HG02610 (cell line): ENCODE measurements around the gene STK24.
"Not testable (repeated sequence)": the region's sequence is repeated elsewhere in the genome, so short reads cannot be mapped to it uniquely, and the experiment has no call there.

Source experiments
- ATAC-seq: cut with Tn5 transposase; IDR thresholded peaks from one replicate; pipeline ENCODE4 v1.9.1; 2021; ENCODE audit warnings: mild to moderate bottlenecking, moderate library complexity; ENCODE audit not compliant: unreplicated experiment

The STK24 gene

DNA sequence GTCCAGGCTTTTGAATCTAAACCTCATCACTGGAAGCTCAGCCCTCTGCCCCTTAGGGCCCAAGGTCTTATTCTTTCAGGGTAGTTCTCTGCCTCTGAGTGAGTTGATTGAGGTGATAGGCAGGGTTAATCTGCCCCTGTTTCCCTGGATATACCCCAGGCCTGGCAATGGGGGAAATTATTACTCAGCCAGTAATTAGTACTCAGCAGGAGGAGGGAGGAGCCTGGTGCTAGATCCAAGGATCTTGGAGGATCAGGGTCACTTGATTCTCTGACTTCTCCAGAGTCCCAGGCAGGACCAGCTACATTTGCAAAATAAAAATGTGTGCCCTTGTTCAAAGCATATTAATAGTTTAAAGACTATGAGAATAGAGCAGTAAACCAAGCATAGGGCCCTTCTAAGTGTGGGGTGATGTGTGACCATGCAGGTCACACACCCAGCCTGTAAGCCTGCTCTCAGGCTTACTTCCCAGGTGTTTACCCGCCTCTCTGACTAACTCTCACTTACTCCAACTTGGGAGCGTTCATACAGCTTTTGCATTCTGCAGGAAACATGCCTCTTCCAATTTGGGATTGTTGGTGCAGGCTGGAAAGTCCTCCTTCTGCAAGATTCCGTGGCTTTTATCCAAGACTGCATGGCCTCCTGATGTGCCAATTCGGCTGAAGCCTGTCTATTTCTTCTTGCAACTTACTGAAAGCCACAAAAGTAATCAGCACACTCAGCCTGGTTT lies 7.9 kb upstream of the STK24 start:
- ATAC-seq: no peak

GRCh38 chr13:98582947-98583346 lies 6.0 kb upstream of the STK24 start:
- no peak for ATAC-seq

GRCh38 chr13:98581971-98582702 lies 5.2 kb upstream of the STK24 start:
- ATAC-seq: no peak

GRCh38 chr13:98581381-98581780 lies 4.5 kb upstream of the STK24 start:
- ATAC-seq: no peak

DNA sequence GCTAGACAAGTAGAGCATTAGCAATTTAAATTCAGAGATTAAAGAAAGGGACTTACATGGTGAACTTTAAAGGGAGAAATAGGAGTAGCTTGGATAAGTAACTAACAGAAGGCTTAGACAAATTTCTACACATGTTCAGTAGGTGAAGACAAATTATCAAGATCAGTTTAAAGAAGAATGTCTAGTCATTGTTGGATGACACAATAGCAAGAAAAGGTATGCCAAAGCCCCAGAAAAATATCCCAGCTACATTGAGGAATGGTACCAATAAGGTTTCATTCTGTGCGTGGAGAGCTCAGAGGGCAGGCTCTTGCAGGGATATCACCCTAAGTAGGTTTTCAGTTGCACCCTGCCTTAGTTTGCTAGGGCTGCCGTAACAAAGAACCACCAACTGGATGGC lies 3.5 kb upstream of the STK24 start:
- ATAC-seq: no peak

DNA sequence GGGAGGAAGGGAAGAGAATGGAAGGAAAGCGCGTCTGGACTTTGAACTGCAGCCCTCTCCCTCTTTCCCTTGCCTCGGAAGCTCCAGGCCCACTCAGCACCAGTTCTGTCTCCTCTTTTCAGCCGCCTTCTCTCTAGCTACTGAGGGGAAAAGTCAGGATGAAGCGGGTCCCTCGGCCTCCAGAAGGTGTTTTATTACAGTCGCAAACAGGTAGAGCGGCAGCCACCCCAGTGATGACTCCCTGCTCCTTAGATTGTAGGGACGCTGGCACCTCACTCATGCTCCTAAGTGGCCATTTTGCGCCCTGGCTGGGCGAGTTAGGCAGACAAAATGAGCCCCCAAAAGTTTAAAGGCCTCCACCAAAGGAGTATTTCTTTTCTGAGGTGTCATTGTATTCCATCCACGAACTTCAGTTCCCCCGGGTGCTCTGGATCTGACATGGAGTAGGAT lies 954 bp upstream of the STK24 start:
- no peak for ATAC-seq

- peak; percentile 36 for ATAC-seq
Measured at GRCh38 chr13:98576200-98576945, 534 bp downstream of the STK24 start.

DNA sequence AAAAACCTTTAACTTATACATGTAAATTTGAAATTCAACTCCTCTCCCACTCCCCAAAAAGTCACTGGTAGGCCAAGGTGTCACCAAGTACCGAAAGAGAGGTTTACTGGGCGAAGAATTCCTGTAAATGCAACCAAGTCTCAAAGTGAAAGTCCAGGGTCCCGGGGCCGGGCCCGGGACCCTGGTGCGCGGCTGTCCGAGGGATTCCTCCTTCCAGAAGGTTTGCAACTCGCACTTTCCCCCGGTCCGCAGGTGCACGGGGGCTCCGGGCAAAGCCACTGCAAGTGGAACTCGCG lies 1.1 kb downstream of the STK24 start:
- ATAC-seq: no peak

DNA sequence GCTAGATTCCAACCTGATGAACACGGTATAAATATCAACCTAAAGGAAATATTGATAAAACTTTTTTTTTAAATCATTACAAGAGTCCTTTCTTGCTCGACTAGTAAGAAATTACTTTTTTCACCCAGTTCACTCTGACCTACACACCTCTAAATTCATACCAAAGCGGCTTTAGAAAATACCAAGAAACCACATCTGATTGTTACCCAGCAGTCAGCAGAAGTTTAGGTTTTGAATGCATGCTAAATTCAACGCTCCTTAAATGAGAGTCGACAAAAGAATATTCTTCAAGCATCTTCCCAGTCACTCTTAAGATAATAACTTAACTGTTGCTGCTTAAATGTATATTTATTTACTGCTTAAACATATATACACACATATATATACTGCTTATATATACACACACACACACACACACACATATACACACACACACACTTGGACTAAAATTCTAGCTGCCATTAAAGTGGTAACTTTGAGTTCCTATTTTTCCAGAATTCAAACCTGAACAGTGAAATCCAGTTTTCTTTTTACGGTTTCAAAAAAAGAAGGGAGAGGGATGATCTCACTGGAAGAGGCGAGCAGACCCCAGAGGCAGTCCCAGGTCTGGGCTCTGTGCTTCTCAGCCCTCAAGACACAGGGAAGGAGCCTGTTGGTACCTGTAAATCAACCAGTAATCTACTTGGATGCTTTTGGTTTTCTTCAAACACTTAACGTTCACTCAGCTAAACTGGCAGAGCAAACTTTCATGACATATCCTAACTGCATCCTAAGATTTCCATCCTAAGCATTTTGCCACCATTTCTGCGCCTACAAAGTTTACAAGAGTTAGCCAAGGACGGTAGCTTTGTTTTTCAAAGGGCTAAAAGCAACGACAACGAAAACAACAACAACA lies 1.7 kb downstream of the STK24 start:
- no peak for ATAC-seq

DNA sequence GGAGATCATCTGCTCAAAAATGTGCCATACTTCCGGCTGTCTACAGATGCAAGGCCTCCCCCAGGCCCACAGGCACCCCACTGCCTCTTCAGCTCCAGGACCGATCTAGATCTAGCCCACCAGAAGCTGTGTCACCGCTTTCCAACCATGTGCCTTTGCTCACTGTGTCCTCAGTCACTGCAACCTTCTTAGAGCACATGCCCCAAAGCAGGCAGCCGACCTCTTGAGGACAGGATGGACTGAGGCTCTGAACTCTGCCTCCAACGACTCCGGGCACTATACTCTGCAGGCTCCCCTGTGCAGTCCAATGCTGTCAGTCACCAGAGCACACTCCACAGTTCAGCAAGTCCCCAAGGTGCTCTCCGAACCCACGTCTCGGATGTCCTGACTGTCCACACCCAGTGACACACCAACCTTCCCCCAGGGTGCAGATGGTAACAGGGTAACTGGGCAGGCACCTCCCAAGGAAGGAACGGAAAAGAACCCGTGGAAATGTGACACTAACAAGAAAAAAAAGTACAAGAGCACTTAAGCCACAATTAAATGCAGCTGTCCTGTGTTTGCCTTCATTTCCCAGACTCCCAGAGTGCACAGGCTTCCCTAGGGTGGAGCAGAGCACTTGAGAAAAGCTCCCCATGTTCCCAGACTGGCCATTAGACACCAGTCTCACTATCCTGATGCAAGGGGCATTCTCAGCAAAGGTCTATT lies 4.8 kb downstream of the STK24 start:
- no peak for ATAC-seq

DNA sequence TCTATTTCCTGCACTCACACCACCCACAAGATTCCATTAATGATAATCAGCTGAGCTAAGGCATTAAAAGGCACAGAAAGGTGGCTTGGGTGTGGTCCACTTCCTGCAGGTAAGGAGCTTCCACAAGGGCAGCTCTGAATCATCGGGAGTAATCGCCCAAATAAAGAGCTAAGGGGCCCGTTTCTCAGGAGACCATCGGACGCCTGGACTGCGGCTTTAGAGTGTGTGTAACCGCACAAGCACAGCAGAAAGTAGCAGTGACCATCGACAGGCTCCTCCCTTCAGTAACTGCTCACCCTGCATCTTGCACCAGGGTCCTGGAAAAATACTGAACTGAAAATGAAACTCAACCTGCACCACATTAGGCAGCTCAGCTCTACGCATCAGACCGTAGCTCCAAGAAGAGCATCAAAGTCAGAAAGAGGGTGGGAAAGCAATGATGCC lies 6.0 kb downstream of the STK24 start:
- ATAC-seq: peak; percentile 70

DNA sequence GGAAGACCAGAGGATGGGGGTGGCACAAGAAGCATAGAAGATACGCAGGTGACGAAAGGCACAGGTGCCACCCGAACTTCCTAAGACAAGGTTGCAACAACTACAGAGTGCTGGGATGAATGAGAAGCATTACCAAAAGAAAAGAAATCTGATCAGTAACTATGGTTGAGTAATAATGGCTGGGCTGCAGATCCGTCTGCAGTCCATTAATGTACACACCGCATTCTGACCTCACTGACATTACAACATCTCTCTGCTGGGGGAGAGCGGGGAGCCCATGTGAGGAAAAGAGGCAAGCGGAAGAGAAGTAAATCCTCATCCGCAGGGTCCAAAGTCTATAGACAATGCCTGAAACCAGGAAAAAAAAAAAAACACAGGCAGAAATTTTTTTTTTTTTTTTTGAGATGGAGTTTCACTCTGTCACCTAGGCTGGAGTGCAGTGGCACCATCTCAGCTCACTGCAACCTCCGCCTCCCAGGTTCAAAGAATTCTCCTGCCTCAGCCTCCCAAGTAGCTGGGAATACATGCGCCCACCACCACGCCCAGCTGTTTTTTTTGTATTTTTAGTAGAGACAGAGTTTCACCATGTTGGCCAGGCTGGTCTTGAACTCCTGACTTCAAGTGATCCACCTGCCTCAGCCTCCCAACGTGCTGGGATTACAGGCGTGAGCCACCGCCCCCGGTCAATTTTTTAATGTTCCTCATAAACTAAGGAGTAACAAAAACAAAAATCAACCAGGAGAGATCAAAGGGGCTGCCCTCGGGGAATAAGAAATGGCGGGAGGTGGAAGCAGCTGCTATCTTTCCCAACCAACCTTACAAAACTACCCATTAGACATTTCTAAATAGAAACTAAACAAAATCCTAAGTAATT lies 7.2 kb downstream of the STK24 start:
- ATAC-seq: not testable (repeated sequence)

DNA sequence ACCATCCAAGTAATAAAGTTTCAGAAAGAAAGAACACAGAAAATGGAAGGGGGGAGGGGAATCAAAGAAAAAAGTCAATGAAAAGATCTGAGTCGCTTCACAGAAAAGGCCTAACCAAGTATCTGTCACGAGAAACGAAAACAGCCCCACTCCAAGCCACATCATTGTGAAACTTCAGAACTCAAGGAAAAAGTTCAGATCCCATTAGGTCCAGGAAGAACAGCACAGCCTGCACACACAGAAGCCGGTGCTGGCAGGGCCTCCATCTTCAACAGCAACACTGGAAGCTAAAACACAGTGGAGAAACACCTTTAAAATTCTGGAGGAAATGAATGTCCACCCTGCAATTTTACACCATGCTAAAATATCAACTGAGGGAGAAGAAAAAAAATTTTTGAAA lies 8.0 kb downstream of the STK24 start:
- ATAC-seq: no peak

- ATAC-seq: no peak
Measured at GRCh38 chr13:98567140-98567539, 9.8 kb downstream of the STK24 start.

- no peak for ATAC-seq
Measured at GRCh38 chr13:98565726-98566565, 11.0 kb downstream of the STK24 start.

GRCh38 chr13:98564204-98564603 lies 12.7 kb downstream of the STK24 start:
- no peak for ATAC-seq

- ATAC-seq: no peak
Measured at GRCh38 chr13:98563071-98563470, 13.8 kb downstream of the STK24 start.

- ATAC-seq: no peak
Measured at GRCh38 chr13:98559169-98559568, 17.7 kb downstream of the STK24 start.
